ENCODE results near the gene CHAF1B. TPM values are rescaled to one million over a fixed set of nuclear protein-coding genes. Genes with fewer than 3 reads are reported as not detected.
A peak's percentile ranks its signal among the peaks of the same experiment; 100 is the strongest.

Gene CHAF1B
- total and polyA plus RNA-seq, 9 of the 15 experiments (the other 6 are each of a cell fraction or from before 2014, with no cell fraction given) = 7.5 to 36.8 (median 21.0) TPM

GRCh38 chr21:36347278-36347961 lies 37.8 kb upstream of the CHAF1B start:
- FAIRE-seq (no peak), ATAC-seq (no peak), DNase-seq (ENCODE audit: extremely low read depth in 1 of 4, low spot score in 3 of 4) (no peak)
- no peaks in the 10 kb centered on the region for H3K27me3 ChIP-seq (ENCODE audit: control insufficient read depth in 2 of 2, insufficient read depth in 2 of 2, low read length in 2 of 2)
- no peaks in the 10 kb centered on the region for H4K20me1 ChIP-seq (replicated peaks; ENCODE audit: control insufficient read depth, insufficient read depth, low read length)
- no TSS peak for BruUV-seq (replicated peaks)
- H3K9me3 ChIP-seq (replicated peaks; ENCODE audit: control insufficient read depth, insufficient read depth, low read depth, low read length) = no peaks in the 10 kb centered on the region
- H3K27ac ChIP-seq (ENCODE audit: extremely low read depth, low read depth, low read length) = no peak overlapping the region
- H3K9me1 ChIP-seq (ENCODE audit: control insufficient read depth, insufficient read depth, low read length) = no peaks in the 10 kb centered on the region
- in situ Hi-C loops (cut with MboI) = no loop called here
- no peak overlapping the region for H2AFZ ChIP-seq (ENCODE audit: low read depth, low read length)
- no peak overlapping the region for H3K4me3 ChIP-seq
- no peaks in the 10 kb centered on the region for H3K79me2 ChIP-seq (ENCODE audit: control insufficient read depth, insufficient read depth, low read length)
- no peak for TF ChIP-seq ZNF668 (CRISPR knock-in tag; IDR thresholded peaks at IDR 0.05)
- TF ChIP-seq HNRNPUL1 (IDR thresholded peaks at IDR 0.05; ENCODE audit: low read length) = no peak
- no peaks in the 10 kb centered on the region for H3K4me1 ChIP-seq (replicated peaks in 1 of 2; ENCODE audit: control insufficient read depth in 2 of 2, insufficient read depth in 2 of 2, low read length in 2 of 2)
- ChIA-PET CTCF (ENCODE audit: low intra/inter-chr PET ratio) (no interaction called here), POLR2A (interaction anchor here (1.5 to 1.9 kb wide), 3 partner anchors 10 to 20 kb away, joined by 3 to 9 read pairs (median 4); no protein-coding TSS in a partner anchor)
- H3K36me3 ChIP-seq (ENCODE audit: control insufficient read depth, insufficient read depth, low read length) = peaks cover 91% of the 10 kb centered on the region
- intact Hi-C loops (cut with micrococcal nuclease) = no loop called here
- 87% methylated on average over 3 of the region's 3 CpGs for WGBS (ENCODE audit: insufficient coverage, low coverage, missing lambda C conversion rate)
- no peak overlapping the region for H3K9ac ChIP-seq (ENCODE audit: insufficient read depth in 1 of 2, low read depth in 2 of 2, low read length in 2 of 2)
- no peak overlapping the region for H3K4me2 ChIP-seq (ENCODE audit: insufficient read depth, low read length)

- ChIA-PET POLR2A (interaction anchor here (1.5 kb wide), 1 partner anchor 21 kb away, joined by 3 read pairs; no protein-coding TSS in a partner anchor), CTCF (ENCODE audit: low intra/inter-chr PET ratio) (no interaction called here)
- H3K9me1 ChIP-seq (ENCODE audit: control insufficient read depth, insufficient read depth, low read length) = no peaks in the 10 kb centered on the region
- no peak for DNase-seq (ENCODE audit: extremely low read depth in 1 of 4, low spot score in 3 of 4)
- 0 out of 2 replicates have a peak, but pooled peaks have one; percentile 41 for TF ChIP-seq FOSL1 (tag; conservative IDR thresholded peaks at IDR 0.05)
- no peak for TF ChIP-seq BCOR (IDR thresholded peaks at IDR 0.05)
- H3K9ac ChIP-seq (ENCODE audit: insufficient read depth in 1 of 2, low read depth in 2 of 2, low read length in 2 of 2) = no peak overlapping the region
- FAIRE-seq = no peak
- no peaks in the 10 kb centered on the region for H3K79me2 ChIP-seq (ENCODE audit: control insufficient read depth, insufficient read depth, low read length)
- no TSS peak for BruUV-seq (replicated peaks)
- in situ Hi-C loops (cut with MboI) (no loop called here), intact Hi-C loops (cut with micrococcal nuclease) (no loop called here)
- no peak overlapping the region for H3K4me2 ChIP-seq (ENCODE audit: insufficient read depth, low read length)
- no peaks in the 10 kb centered on the region for H3K9me3 ChIP-seq (replicated peaks; ENCODE audit: control insufficient read depth, insufficient read depth, low read depth, low read length)
- no peaks in the 10 kb centered on the region for H3K4me1 ChIP-seq (replicated peaks in 1 of 2; ENCODE audit: control insufficient read depth in 2 of 2, insufficient read depth in 2 of 2, low read length in 2 of 2)
- H3K36me3 ChIP-seq (ENCODE audit: control insufficient read depth, insufficient read depth, low read length) = peaks cover 90% of the 10 kb centered on the region
- 80% methylated on average over 2 of the region's 2 CpGs for WGBS (ENCODE audit: insufficient coverage, low coverage, missing lambda C conversion rate)
- no peaks in the 10 kb centered on the region for H3K27me3 ChIP-seq (ENCODE audit: control insufficient read depth in 2 of 2, insufficient read depth in 2 of 2, low read length in 2 of 2)
- no peaks in the 10 kb centered on the region for H4K20me1 ChIP-seq (replicated peaks; ENCODE audit: control insufficient read depth, insufficient read depth, low read length)
- H2AFZ ChIP-seq (ENCODE audit: low read depth, low read length) = no peak overlapping the region
- ATAC-seq = no peak
- H3K27ac ChIP-seq (ENCODE audit: extremely low read depth, low read depth, low read length) = no peak overlapping the region
- no peak overlapping the region for H3K4me3 ChIP-seq
Measured at GRCh38 chr21:36347962-36348328, 37.2 kb upstream of the CHAF1B start.
